Activated CD8-positive, alpha-beta memory T cell treated with anti-CD3 and anti-CD28 coated beads for 1 hour (primary cell): Measurements from ENCODE around the gene KCNQ5.
"Not testable (repeated sequence)": the region's sequence is repeated elsewhere in the genome, so short reads cannot be mapped to it uniquely, and the experiment has no call there.

ENCODE experiments used
- DNase-seq, 2 donors: peaks; one replicate each; pipeline ENCODE4 v3.0.0-alpha.2; 2020; ENCODE audit warnings: low read depth in 1 of 2; ENCODE audit errors: extremely low read depth in 1 of 2

KCNQ5 gene

GRCh38 chr6:73227606-73228255 lies 605.9 kb downstream of the KCNQ5 start:
- DNase-seq = no peak

GRCh38 chr6:73231986-73232391 lies 610.1 kb downstream of the KCNQ5 start:
- DNase-seq = no peak

GRCh38 chr6:73233048-73233447 lies 611.2 kb downstream of the KCNQ5 start:
- no peak for DNase-seq

GRCh38 chr6:73233971-73234370 lies 612.1 kb downstream of the KCNQ5 start:
- DNase-seq = not testable (repeated sequence)

DNA sequence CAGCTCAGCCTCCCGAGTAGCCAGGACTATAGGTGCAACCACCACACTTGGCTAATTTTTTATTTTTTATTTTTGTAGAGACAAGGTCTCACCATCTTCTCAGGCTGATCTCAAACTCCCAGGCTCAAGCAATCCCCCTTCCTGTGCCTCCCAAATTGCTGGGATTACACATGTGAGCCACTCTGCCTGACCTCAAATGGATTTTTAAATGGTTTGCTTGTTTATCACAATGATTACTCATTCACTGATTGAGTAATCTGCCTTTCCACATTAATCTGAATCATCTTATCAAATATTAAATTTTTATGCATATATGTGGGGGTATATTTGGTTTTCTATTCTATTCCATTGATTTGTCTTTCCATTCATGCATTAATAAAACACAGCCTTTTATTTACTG lies 612.9 kb downstream of the KCNQ5 start:
- no peak for DNase-seq

- DNase-seq = no peak
Measured at GRCh38 chr6:73236144-73236750, 614.4 kb downstream of the KCNQ5 start.

DNA sequence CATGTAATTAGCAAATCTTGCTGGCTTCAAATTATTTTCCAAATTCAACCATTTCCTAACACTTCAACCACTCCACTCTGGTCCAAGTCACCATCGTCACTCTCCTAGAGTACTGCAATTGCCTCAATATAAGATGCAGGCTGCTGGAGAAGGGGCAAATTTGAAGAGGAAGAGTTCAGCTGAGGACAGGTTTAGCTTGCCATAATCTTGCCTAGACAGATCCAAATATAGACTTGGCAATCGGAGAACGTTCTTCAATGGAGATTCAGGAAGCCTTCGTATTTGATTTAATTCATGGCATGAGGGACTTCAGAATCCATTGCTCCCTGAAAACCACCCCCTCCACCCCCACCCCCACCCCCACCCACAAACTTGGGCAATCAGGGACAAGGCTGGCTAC lies 618.9 kb downstream of the KCNQ5 start:
- no peak for DNase-seq

- DNase-seq = no peak
Measured at GRCh38 chr6:73242001-73242400, 620.1 kb downstream of the KCNQ5 start.
